Panc1 (cell line): ENCODE measurements around the gene MSI2.

ENCODE experiments used
- POLR2AphosphoS5 ChIP-seq: IDR thresholded peaks from 2 replicates; pipeline ENCODE4 v1.6.1; 2012; ENCODE audit warnings: mild to moderate bottlenecking, low read depth, low read length, moderate library complexity
- SIN3A ChIP-seq: IDR thresholded peaks from 2 replicates; pipeline ENCODE4 v1.6.1; 2012; ENCODE audit warnings: low read depth, mild to moderate bottlenecking, low read length, moderate library complexity, borderline replicate concordance; ENCODE audit not compliant: insufficient read depth
- TF ChIP-seq, protein P1 (sequence below): fragments of 450-650 bp; IDR thresholded peaks from 2 replicates; pipeline ENCODE4 v1.5.1; 2017; ENCODE audit warnings: mild to moderate bottlenecking

DNA sequence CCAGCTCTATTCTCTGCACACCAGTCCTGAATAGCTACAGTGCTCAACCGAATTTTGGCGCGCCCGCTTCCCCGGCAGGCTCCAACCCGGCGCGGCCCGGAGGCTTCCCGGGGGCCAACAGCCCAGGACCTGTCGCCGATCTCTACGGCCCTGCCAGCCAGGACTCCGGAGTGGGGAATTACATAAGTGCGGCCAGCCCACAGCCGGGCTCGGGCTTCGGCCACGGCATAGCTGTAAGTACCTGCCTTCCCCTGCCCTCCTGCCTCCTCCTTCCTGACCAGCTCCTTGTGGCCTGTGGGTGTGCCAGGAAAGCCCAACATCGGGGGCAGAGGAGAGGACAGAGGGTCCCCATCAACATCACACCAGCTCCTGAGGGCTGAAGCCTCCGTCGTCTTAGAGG is 418.6 kb downstream of the MSI2 start:
- TF ChIP-seq, protein P1, sequence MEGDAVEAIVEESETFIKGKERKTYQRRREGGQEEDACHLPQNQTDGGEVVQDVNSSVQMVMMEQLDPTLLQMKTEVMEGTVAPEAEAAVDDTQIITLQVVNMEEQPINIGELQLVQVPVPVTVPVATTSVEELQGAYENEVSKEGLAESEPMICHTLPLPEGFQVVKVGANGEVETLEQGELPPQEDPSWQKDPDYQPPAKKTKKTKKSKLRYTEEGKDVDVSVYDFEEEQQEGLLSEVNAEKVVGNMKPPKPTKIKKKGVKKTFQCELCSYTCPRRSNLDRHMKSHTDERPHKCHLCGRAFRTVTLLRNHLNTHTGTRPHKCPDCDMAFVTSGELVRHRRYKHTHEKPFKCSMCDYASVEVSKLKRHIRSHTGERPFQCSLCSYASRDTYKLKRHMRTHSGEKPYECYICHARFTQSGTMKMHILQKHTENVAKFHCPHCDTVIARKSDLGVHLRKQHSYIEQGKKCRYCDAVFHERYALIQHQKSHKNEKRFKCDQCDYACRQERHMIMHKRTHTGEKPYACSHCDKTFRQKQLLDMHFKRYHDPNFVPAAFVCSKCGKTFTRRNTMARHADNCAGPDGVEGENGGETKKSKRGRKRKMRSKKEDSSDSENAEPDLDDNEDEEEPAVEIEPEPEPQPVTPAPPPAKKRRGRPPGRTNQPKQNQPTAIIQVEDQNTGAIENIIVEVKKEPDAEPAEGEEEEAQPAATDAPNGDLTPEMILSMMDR = no peak
- TF ChIP-seq POLR2AphosphoS5 = no peak
- TF ChIP-seq SIN3A = no peak
